ENCODE data around the gene CD274. TPM values are rescaled to one million over a fixed set of nuclear protein-coding genes. Genes with fewer than 3 reads are reported as not detected.

Gene CD274
- total RNA-seq, 3 donors from 2014 or later = 2.6 to 5.4 (median 3.4) TPM

DNA sequence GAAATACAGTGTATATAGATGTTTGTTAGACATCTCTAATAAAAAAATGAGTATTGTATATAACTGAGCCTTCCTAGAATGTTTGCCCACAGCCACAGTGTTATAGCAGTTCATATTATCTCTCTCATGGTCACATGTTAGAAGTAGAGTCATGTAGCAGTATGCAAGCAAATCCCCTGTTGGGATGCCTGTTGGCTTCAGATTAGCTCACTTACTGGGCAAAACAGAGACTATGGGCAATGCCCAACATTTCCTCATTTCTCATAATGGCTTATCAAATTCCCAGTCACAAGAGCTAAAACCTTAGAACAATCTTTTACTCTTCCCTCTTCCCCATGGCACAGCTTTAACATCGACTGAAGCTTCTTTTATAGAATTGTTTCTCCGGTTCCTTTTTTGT, 33.0 kb downstream of the CD274 start:
- DNase-seq = no peak
- H3K4me1 ChIP-seq (ENCODE audit: low read depth) = no peaks in the 10 kb centered on the region
- TF ChIP-seq CTCF (IDR thresholded peaks at IDR 0.05) = no peak
- no peak overlapping the region for H3K4me3 ChIP-seq
- intact Hi-C loops (cut with DNase I, micrococcal nuclease) = no loop called here
- ATAC-seq = no peak
- H3K9me3 ChIP-seq = no peaks in the 10 kb centered on the region
- no peaks in the 10 kb centered on the region for H3K36me3 ChIP-seq (ENCODE audit: low read depth)

GRCh38 chr9:5485378-5486085, 35.2 kb downstream of the CD274 start:
- H3K9me3 ChIP-seq = no peaks in the 10 kb centered on the region
- ATAC-seq = no peak
- DNase-seq = no peak
- TF ChIP-seq CTCF (IDR thresholded peaks at IDR 0.05) = no peak
- intact Hi-C loops (cut with DNase I, micrococcal nuclease) = no loop called here
- H3K4me3 ChIP-seq = no peak overlapping the region
- H3K36me3 ChIP-seq (ENCODE audit: low read depth) = no peaks in the 10 kb centered on the region
- H3K4me1 ChIP-seq (ENCODE audit: low read depth) = no peaks in the 10 kb centered on the region

DNA sequence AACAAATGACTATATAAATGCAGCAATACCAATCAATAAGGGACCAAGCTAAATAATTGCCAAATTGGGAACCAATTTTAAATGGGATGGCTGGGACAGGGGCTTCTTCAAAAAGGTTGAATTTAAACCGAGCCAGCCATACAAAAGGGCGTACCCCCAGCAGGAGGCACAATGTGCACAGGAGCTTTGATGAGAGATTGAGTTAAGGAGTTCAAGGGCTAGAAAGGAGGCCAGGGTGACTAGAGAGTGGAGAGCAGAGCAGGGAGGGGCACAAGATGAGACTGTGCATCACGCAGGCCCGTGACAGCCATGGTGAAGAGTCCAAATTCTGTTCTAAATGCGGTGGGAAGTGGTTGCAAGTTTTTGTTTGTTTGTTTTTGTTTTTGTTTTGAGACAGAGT, 36.6 kb downstream of the CD274 start:
- Histone ChIP-seq H3K4me1 (ENCODE audit: low read depth) (no peaks in the 10 kb centered on the region), H3K9me3 (no peaks in the 10 kb centered on the region), H3K36me3 (ENCODE audit: low read depth) (no peaks in the 10 kb centered on the region), H3K4me3 (no peak overlapping the region)
- ATAC-seq (no peak), DNase-seq (no peak)
- intact Hi-C loops (cut with DNase I, micrococcal nuclease) = no loop called here
- no peak for TF ChIP-seq CTCF (IDR thresholded peaks at IDR 0.05)

DNA sequence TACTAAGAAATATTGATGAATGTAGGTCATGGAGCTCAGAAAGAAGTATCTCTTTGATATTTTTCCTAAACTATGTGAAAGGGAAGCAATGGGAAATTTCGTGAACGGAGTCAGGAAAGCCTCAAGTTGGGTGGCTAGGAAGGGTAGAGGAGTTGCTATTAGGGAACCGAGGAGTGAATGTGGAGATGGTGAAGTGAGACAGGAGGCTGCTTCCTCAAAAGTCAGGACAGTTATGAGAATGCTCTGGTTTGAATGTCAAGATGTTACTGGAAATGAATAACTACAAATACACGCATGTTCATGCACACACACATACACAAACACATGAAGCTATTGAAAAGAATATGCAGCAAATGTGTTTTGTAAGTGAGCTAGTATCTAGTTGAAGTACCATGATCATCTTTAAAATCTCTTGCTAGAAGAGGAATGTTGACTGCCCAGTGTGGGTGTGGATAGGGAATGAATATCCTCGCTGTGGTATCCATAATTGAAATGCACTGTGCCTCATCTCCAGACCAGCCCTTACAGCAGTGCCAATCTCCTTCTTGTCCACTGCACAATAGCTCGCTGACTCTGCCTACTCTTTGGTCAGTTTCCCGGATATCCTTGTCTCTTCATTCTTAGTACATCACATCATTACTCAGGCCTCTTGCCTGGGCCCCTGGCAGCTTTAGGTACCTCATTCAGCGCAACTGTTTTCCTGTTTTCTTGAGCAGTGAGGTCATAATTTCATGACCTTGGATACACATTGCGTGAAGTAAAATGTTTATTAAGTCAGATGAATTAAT, 38.1 kb downstream of the CD274 start:
- Histone ChIP-seq H3K36me3 (ENCODE audit: low read depth) (no peaks in the 10 kb centered on the region), H3K9me3 (no peaks in the 10 kb centered on the region), H3K4me1 (ENCODE audit: low read depth) (no peaks in the 10 kb centered on the region), H3K4me3 (no peak overlapping the region)
- intact Hi-C loops (cut with DNase I, micrococcal nuclease) = no loop called here
- no peak for ATAC-seq
- DNase-seq = no peak
- TF ChIP-seq CTCF (IDR thresholded peaks at IDR 0.05) = no peak

GRCh38 chr9:5489630-5490490, 39.5 kb downstream of the CD274 start:
- ATAC-seq = no peak
- H3K36me3 ChIP-seq (ENCODE audit: low read depth) = no peaks in the 10 kb centered on the region
- DNase-seq = no peak
- TF ChIP-seq CTCF (IDR thresholded peaks at IDR 0.05) = no peak
- H3K4me1 ChIP-seq (ENCODE audit: low read depth) = no peaks in the 10 kb centered on the region
- no peaks in the 10 kb centered on the region for H3K9me3 ChIP-seq
- intact Hi-C loops (cut with DNase I, micrococcal nuclease) = no loop called here
- H3K4me3 ChIP-seq = no peak overlapping the region
